ENCODE results near the gene DCC. TPM values are rescaled to one million over a fixed set of nuclear protein-coding genes. Genes with fewer than 3 reads are reported as not detected.

DCC gene
- total RNA-seq, 4 donors from 2014 or later, result 0.94 TPM; not detected in 3

GRCh38 chr18:52475325-52475724 lies 135.3 kb downstream of the DCC start:
- Histone ChIP-seq H3K27ac (no peak overlapping the region), H3K9me3 (no peaks in the 10 kb centered on the region), H3K36me3 (no peaks in the 10 kb centered on the region), H3K4me3 (replicated peaks in 1 of 3) (no peak overlapping the region), H3K27me3 (no peaks in the 10 kb centered on the region), H3K4me1 (no peaks in the 10 kb centered on the region)
- WGBS, 2 donors, result 76 to 80% methylated on average over 3 of the region's 3 CpGs
- TF ChIP-seq CTCF (IDR thresholded peaks at IDR 0.05), result no peak
- no peak for DNase-seq
- intact Hi-C loops (cut with DNase I), result no loop called here

- no peak for TF ChIP-seq POLR2A (IDR thresholded peaks at IDR 0.05)
- no peak for TF ChIP-seq CTCF (IDR thresholded peaks at IDR 0.05)
- Histone ChIP-seq H3K4me3 (replicated peaks in 1 of 3) (no peak overlapping the region), H3K36me3 (no peaks in the 10 kb centered on the region), H3K9me3 (no peaks in the 10 kb centered on the region), H3K27ac (no peak overlapping the region), H3K4me1 (no peaks in the 10 kb centered on the region), H3K27me3 (no peaks in the 10 kb centered on the region)
- no peak for DNase-seq
- intact Hi-C loops (cut with DNase I), result no loop called here
- 90 to 93% methylated on average over 6 of the region's 6 CpGs for WGBS, 2 donors
Observed at GRCh38 chr18:52481116-52481515, 141.1 kb downstream of the DCC start.

GRCh38 chr18:52484977-52485376 lies 145.0 kb downstream of the DCC start:
- TF ChIP-seq CTCF (IDR thresholded peaks at IDR 0.05) (no peak), POLR2A (IDR thresholded peaks at IDR 0.05) (no peak)
- no peak overlapping the region for H3K27ac ChIP-seq
- no peaks in the 10 kb centered on the region for H3K4me1 ChIP-seq
- no peak overlapping the region for H3K4me3 ChIP-seq (replicated peaks in 1 of 3)
- intact Hi-C loops (cut with DNase I), result no loop called here
- no peak for DNase-seq
- WGBS, 2 donors, result 79% methylated on average over 2 of the region's 2 CpGs
- no peaks in the 10 kb centered on the region for H3K9me3 ChIP-seq
- no peaks in the 10 kb centered on the region for H3K36me3 ChIP-seq
- no peaks in the 10 kb centered on the region for H3K27me3 ChIP-seq

GRCh38 chr18:52486052-52486451 lies 146.1 kb downstream of the DCC start:
- 82 to 87% methylated on average over 6 of the region's 6 CpGs for WGBS, 2 donors
- intact Hi-C loops (cut with DNase I), result no loop called here
- H3K27ac ChIP-seq, result no peak overlapping the region

More at GRCh38 chr18:52486052-52486451, 146.1 kb downstream of the DCC start:
- Histone ChIP-seq H3K9me3 (no peaks in the 10 kb centered on the region), H3K27me3 (no peaks in the 10 kb centered on the region), H3K4me3 (replicated peaks in 1 of 3) (no peak overlapping the region), H3K4me1 (no peaks in the 10 kb centered on the region), H3K36me3 (no peaks in the 10 kb centered on the region)
- no peak for DNase-seq
- TF ChIP-seq POLR2A (IDR thresholded peaks at IDR 0.05) (no peak), CTCF (IDR thresholded peaks at IDR 0.05) (no peak)

Data from thyroid gland (tissue), 4 donors.